HG03575 (cell line): ENCODE data around the gene SLC26A9.

Experiments used
- ATAC-seq: cut with Tn5 transposase; IDR thresholded peaks from one replicate; pipeline ENCODE4 v1.9.1; 2021; ENCODE audit not compliant: unreplicated experiment, insufficient number of reproducible peaks, low FRiP score; ENCODE audit errors: extremely low read depth

SLC26A9 gene, protein sequence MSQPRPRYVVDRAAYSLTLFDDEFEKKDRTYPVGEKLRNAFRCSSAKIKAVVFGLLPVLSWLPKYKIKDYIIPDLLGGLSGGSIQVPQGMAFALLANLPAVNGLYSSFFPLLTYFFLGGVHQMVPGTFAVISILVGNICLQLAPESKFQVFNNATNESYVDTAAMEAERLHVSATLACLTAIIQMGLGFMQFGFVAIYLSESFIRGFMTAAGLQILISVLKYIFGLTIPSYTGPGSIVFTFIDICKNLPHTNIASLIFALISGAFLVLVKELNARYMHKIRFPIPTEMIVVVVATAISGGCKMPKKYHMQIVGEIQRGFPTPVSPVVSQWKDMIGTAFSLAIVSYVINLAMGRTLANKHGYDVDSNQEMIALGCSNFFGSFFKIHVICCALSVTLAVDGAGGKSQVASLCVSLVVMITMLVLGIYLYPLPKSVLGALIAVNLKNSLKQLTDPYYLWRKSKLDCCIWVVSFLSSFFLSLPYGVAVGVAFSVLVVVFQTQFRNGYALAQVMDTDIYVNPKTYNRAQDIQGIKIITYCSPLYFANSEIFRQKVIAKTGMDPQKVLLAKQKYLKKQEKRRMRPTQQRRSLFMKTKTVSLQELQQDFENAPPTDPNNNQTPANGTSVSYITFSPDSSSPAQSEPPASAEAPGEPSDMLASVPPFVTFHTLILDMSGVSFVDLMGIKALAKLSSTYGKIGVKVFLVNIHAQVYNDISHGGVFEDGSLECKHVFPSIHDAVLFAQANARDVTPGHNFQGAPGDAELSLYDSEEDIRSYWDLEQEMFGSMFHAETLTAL

GRCh38 chr1:205943245-205943644 lies at the start of gene SLC26A9:
Gene SLC26A9 (minus strand): TSS chr1:205943456. CDS start chr1:205935820, 7,636 bp downstream.
- no peak for ATAC-seq

GRCh38 chr1:205992218-205992882 lies 49.1 kb upstream of the SLC26A9 start:
- ATAC-seq: no peak

- no peak for ATAC-seq
These were observed 48.0 kb upstream of the SLC26A9 start for GRCh38 chr1:205991237-205991636.

- ATAC-seq: no peak
These were observed 47.0 kb upstream of the SLC26A9 start for GRCh38 chr1:205990226-205990625.

- ATAC-seq: no peak
These were observed 46.5 kb upstream of the SLC26A9 start for GRCh38 chr1:205989786-205990185.

- no peak for ATAC-seq
These were observed 45.3 kb upstream of the SLC26A9 start for GRCh38 chr1:205988585-205988995.

- ATAC-seq: no peak
These were observed 43.6 kb upstream of the SLC26A9 start for GRCh38 chr1:205986861-205987260.

GRCh38 chr1:205986292-205986691 lies 43.0 kb upstream of the SLC26A9 start:
- ATAC-seq: no peak

- ATAC-seq: no peak
These were observed 42.2 kb upstream of the SLC26A9 start for GRCh38 chr1:205985330-205986005.

GRCh38 chr1:205983925-205984725 lies 40.9 kb upstream of the SLC26A9 start:
- no peak for ATAC-seq

- no peak for ATAC-seq
These were observed 38.0 kb upstream of the SLC26A9 start for GRCh38 chr1:205981257-205981656.

DNA sequence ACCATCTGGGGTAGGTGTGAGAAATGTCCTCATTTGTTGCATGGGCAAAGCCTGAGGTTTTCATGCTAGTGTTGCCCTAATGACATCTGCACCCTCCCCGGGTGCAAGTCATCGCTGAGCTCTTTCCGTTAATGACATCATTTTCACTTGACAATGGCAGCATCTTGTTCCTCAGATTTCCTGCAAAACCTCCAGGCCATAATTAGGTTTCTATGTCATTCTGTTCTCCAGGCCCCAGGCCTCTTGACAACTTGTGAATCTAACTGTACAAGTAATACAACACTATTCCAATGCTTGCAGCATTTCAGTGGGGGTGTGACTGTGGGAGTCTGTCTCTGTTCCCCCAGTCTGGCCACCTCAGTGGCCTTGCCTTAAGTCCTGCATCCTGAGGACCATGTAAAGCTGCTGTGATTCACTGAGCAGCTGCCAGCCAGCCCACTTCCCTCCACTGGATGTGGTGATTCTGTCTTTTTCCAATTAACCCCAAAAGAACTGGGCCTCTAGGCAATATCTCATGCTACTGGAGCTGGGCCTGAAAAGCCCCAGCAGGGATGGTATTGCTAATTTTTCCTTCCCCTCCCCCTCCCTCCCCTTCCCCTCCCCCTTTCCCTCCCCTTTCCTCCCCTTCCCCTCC lies 37.1 kb upstream of the SLC26A9 start:
- no peak for ATAC-seq

DNA sequence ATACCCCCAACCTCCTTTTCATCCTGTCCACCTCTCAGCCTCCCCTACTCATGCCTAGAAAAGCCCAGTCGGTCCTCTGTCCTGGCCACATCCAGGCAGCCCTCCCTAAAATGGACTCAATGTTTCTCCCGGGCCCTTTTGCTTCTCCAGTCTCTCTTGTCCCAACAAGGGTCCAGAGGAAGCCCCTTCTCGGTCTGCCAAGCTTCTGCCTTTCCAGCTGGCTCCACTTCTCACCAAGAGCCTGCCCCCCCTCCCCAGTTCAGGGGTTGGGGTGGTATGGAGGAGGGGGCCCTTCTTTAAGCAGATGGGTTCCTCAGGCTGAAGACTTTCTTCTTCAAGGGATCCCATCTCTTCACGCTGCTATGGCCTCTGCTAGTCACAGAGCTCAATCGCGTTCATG lies 36.0 kb upstream of the SLC26A9 start:
- no peak for ATAC-seq

DNA sequence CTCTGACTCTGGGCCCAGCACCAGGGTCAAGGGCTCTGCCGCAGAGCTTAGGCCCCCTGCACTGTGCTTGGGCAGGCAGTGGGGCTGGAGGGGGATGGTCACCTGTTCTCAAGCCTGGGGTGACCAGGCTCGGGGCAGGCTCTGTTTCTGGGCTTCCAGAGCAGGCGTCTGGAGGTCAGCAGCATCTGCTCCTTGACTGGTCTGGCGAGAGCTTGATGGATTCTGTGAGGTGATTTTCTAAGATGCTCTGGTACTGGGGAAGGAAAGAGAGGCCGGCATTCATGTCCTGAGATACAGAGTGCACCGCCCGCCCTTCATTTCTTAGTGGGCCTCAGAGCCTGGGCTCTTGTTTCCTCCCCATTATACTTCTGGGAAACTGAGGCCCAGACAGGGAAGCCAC lies 35.4 kb upstream of the SLC26A9 start:
- no peak for ATAC-seq

- ATAC-seq: no peak
These were observed 34.3 kb upstream of the SLC26A9 start for GRCh38 chr1:205977402-205978014.

DNA sequence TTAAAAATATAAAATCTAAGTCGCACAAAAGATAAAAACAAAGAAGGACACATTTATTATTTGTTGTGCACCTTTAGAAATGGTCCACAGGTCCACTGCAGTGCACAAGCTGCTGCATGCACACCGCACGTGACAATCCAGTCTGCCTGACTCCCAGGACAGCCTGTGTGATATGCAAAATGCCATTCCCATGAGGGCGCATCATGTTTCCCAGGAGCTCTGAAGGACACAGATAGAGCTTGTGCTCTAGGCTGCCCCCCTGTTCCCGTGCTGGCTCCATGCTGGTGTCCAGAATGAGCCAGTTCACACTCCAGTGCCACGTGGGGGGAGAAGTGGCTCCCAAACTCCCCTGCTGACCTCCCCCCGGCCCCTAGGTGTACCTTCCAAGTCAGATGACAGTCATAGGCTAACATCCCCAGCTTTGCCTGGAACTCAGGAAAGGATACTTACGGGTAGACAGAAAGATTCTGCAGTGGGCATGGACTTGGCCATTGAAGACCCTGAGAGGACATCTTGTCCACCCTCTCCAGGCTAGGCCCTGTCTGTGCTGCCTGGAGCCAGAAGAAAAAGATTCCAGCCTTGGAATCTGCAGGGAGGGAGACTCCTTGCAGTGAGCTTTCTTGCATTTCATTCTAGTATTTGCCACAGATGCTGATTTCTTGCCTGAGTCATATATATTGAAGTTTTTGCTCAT lies 33.6 kb upstream of the SLC26A9 start:
- no peak for ATAC-seq

- no peak for ATAC-seq
These were observed 32.8 kb upstream of the SLC26A9 start for GRCh38 chr1:205976036-205976435.
